Prostate gland (tissue), 2 donors: ENCODE results near the gene FLRT3.

ENCODE experiments used
- CTCF ChIP-seq, 4 experiments: fragments of 200-600 bp in 2 of 4; fragments of 450-650 bp in 2 of 4; sonication (generic) in 2 of 4; IDR thresholded peaks; 1 replicate in 3 of 4; 2 replicates in 1 of 4; pipeline ENCODE4 v1.5.1; 2016 to 2019; ENCODE audit warnings: antibody characterized with exemption in 4 of 4, mild to moderate bottlenecking in 2 of 4, moderate library complexity in 2 of 4
- POLR2AphosphoS5 ChIP-seq: sonication (generic); formaldehyde crosslinking; IDR thresholded peaks from one replicate; pipeline ENCODE4 v1.6.1; 2017; ENCODE audit warnings: antibody characterized with exemption

- TF ChIP-seq CTCF (IDR thresholded peaks at IDR 0.05) (no peak), POLR2AphosphoS5 (no peak)
Observed at GRCh38 chr20:14375416-14375985, 38.1 kb upstream of the FLRT3 start.
